Neutrophil (primary cell): ENCODE results near the gene IGSF5.

Experiments used
- H3K27ac ChIP-seq: fragments of 200-600 bp; sonication (generic); 2 replicates; pipeline ENCODE4 v1.5.1; 2016; ENCODE audit warnings: mild to moderate bottlenecking, moderate library complexity
- H3K27me3 ChIP-seq: fragments of 200-600 bp; sonication (generic); 2 replicates; pipeline ENCODE4 v1.6.0; 2016; ENCODE audit warnings: mild to moderate bottlenecking
- H3K36me3 ChIP-seq: fragments of 200-600 bp; sonication (generic); 2 replicates; pipeline ENCODE4 v1.5.1; 2017
- H3K4me1 ChIP-seq, 2 experiments: fragments of 200-600 bp in 1 of 2; sonication (generic) in 1 of 2; 1 replicate in 1 of 2; 2 replicates in 1 of 2; pipeline versions ENCODE4 v1.5.1 to v1.6.1; 2013 to 2016; ENCODE audit warnings: low read depth in 1 of 2, low read length in 1 of 2, mild to moderate bottlenecking in 1 of 2, moderate library complexity in 1 of 2; ENCODE audit not compliant: control insufficient read depth in 1 of 2, insufficient read depth in 1 of 2
- H3K4me3 ChIP-seq, 2 experiments: fragments of 200-600 bp in 1 of 2; sonication (generic) in 1 of 2; 1 replicate in 1 of 2; 2 replicates in 1 of 2; pipeline ENCODE4 v1.5.1; 2013 to 2016; ENCODE audit warnings: low read depth in 1 of 2, low read length in 1 of 2, mild to moderate bottlenecking in 1 of 2, moderate library complexity in 1 of 2
- H3K9me3 ChIP-seq: fragments of 200-600 bp; sonication (generic); 2 replicates; pipeline ENCODE4 v1.5.1; 2016
- TF ChIP-seq, protein P1 (sequence below): fragments of 200-600 bp; sonication (generic); IDR thresholded peaks from 2 replicates; pipeline ENCODE4 v1.5.1; 2016; ENCODE audit warnings: antibody characterized with exemption

Gene IGSF5

DNA sequence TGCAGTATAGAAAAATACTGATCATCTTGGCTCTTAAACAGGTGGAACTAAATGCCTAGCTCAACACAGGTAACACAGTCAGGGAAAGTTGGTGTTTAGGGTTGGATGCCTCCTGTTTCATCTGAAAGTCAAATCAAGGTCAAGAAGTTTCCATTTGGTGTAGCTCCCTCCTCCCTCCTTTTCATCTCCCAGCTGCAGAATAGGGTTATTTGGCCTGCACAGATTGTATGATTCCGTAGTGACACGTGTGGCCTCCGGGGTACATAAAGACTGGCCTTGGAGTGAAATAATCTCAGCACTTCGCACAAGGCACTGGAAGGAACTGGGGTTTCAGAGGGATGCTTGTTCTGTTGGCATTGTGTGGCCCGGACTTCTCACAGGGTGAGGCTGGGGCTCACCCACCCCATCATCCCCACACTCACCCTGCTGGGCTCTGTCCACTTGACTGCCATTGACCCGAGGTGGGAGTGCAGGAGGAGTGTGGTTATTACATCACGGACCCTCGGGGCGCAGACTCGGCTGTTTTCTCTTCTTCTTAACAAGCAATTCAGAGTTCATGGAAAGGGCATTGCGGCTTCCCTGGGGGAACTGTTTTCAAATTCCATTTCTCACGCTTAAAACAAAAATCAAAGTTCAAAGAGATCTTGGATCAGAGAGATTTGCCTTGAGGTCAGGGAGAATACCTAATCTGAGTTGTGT is 18.4 kb downstream of the IGSF5 start:
- Histone ChIP-seq H3K27me3 (no peaks in the 10 kb centered on the region), H3K4me3 (no peak overlapping the region), H3K9me3 (no peaks in the 10 kb centered on the region), H3K4me1 (no peaks in the 10 kb centered on the region), H3K27ac (no peak overlapping the region), H3K36me3 (no peaks in the 10 kb centered on the region)
- TF ChIP-seq, protein P1, sequence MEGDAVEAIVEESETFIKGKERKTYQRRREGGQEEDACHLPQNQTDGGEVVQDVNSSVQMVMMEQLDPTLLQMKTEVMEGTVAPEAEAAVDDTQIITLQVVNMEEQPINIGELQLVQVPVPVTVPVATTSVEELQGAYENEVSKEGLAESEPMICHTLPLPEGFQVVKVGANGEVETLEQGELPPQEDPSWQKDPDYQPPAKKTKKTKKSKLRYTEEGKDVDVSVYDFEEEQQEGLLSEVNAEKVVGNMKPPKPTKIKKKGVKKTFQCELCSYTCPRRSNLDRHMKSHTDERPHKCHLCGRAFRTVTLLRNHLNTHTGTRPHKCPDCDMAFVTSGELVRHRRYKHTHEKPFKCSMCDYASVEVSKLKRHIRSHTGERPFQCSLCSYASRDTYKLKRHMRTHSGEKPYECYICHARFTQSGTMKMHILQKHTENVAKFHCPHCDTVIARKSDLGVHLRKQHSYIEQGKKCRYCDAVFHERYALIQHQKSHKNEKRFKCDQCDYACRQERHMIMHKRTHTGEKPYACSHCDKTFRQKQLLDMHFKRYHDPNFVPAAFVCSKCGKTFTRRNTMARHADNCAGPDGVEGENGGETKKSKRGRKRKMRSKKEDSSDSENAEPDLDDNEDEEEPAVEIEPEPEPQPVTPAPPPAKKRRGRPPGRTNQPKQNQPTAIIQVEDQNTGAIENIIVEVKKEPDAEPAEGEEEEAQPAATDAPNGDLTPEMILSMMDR = no peak

DNA sequence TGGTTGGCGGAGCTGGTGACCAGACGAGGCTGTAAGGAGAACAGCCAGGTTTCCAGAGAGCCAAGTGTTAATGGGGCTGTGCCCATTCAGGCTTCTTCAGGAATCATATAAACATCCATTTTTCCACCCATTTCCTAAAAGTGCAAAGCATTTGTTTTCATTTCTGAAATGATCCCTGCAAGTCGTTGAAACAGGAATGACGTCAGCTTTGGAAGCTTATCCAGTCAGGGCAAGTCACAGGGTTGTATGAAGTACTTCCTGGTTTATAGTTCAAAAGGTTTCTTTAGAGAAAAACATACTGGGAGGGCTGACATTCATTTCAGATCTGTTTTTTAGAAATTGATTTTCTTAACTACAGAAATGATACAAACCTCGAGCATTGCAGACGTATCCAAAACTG is 29.2 kb downstream of the IGSF5 start:
- no peak overlapping the region for H3K4me3 ChIP-seq
- H3K27ac ChIP-seq = no peak overlapping the region
- H3K9me3 ChIP-seq = no peaks in the 10 kb centered on the region
- H3K27me3 ChIP-seq = no peaks in the 10 kb centered on the region
- H3K36me3 ChIP-seq = no peaks in the 10 kb centered on the region
- TF ChIP-seq, protein P1 = no peak
- H3K4me1 ChIP-seq = no peaks in the 10 kb centered on the region

DNA sequence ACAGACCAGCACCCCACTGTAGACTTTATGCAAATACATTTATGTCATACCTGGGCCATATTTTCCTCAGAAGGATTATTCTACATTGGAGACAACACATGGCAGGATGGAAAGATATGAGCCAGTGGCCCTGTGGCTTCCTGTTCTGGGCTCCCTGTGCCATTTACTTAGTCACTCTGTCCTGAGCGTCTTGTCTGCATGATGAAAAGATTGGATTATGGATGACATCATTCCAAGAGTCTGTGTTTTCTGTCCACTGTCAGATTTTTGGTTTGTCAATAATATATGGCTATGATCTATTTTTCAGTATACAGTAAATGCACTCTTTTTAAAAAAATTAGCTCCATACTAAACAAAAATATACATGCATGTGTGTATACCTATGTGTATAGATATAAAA is 30.8 kb downstream of the IGSF5 start:
- TF ChIP-seq, protein P1 = no peak
- no peaks in the 10 kb centered on the region for H3K4me1 ChIP-seq
- H3K27ac ChIP-seq = no peak overlapping the region
- no peak overlapping the region for H3K4me3 ChIP-seq
- H3K36me3 ChIP-seq = no peaks in the 10 kb centered on the region
- no peaks in the 10 kb centered on the region for H3K27me3 ChIP-seq
- no peaks in the 10 kb centered on the region for H3K9me3 ChIP-seq

DNA sequence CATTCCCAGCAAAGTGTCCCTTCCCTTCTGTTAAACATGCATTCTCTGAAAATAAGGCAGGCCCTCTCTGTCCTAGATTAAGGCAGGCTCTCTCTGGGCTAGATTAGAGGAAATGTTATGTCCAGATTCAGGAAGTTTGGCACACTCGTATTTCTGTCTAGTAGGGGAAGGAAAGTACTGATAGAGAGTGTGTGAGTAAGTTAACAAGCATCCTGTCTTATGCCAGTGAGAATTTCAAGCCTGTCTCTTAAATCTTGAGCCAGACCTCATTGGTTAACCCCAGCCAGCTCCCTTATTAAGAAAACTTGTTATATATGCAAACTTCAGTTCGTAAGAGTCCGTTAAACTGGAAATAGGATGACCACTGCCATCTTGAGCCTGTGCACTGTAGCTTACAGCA is 31.6 kb downstream of the IGSF5 start:
- TF ChIP-seq, protein P1 = no peak
- H3K27ac ChIP-seq = no peak overlapping the region
- no peak overlapping the region for H3K4me3 ChIP-seq
- no peaks in the 10 kb centered on the region for H3K27me3 ChIP-seq
- H3K36me3 ChIP-seq = no peaks in the 10 kb centered on the region
- no peaks in the 10 kb centered on the region for H3K4me1 ChIP-seq
- H3K9me3 ChIP-seq = no peaks in the 10 kb centered on the region

DNA sequence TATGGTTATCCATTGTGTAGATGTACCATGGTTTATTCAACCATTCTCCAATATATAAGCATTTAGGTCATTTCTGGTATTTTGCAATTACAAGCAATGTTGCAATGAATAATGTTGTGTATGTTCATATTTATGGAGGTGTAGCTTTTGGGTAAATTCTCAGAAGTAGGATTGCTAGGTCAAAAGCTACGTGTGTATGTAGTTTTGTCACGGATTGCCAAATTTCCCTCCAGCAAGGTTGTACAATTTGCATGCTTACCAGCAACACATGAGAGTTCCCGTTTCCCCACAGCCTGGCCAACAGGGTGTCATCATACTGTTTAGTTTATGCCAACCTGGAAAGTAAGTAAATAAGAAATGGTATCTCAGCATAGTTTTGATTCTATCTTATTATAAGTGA is 36.3 kb downstream of the IGSF5 start:
- Histone ChIP-seq H3K27ac (no peak overlapping the region), H3K9me3 (no peaks in the 10 kb centered on the region), H3K4me3 (no peak overlapping the region), H3K27me3 (no peaks in the 10 kb centered on the region), H3K4me1 (no peaks in the 10 kb centered on the region), H3K36me3 (no peaks in the 10 kb centered on the region)
- TF ChIP-seq, protein P1 = no peak
